Pulmonary artery endothelial cell (primary cell): ENCODE data around the gene SPARCL1. TPM values are rescaled to one million over a fixed set of nuclear protein-coding genes. Genes with fewer than 3 reads are reported as not detected.

ENCODE experiments used
- DNase-seq: peaks from one replicate; pipeline ENCODE4 v3.0.0-alpha.2; 2011; ENCODE audit warnings: low read depth, low spot score
- total RNA-seq: library from RNA; depleted of rRNA; stranded (reverse); fragments of >200 nt; gene quantifications from 2 replicates; pipeline ENCODE4 v1.2.3, GENCODE V29; 2014

SPARCL1 gene
- total RNA-seq, 1 donor from 2014 or later = under 0.01 TPM

DNA sequence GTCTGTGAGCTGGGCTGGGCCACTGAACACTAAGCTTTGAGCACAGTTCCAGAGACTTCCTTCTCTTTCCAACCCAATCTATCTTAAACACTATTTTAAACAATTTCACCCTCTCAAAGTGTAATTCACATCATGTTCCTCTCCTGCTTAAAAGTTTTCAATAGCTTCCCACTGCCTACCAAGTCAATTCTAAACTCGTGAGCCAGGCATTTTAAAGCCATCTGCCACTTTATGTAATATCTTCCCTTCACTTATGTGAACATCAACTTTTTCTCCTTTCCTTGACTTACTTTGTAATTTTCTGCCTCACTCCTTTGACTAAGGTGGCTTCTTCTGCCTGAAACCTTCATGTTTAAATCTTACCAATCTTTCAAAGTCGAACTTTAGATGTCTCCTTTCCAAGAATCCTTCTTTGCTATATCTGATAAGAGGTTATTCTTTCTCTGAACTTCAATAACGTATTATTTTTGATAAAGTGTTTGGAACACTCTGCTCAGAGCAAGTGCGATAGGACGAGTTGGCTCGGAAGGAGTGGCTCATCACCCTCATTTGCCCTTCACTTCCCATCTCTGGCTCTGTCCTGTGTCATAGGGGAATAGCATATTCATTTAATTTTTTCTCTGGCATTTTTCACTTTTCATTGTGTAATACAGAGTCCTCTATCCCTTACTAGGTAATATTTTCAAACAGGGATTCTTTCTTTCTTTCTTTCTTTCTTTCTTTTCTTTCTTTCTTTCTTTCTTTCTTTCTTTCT lies 13.0 kb upstream of the SPARCL1 start:
- DNase-seq = no peak

DNA sequence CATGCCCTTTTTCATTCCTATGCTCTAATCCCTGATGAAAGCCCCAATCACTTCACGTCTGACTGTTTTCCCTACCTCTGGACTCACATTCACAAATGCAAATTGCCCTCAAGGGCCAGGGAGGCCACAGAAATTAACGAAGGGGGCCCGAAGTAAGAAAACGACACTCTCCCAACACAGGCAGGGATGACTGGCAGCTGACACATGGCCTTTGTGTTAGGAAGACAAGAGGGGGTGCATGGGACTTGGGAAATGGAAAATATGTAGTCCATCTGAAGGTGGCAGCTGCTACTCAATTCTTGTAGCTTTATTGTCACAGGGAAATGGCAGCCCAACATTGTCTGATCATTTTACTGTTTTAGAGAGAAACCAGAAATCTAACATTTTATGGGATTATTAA lies 12.3 kb upstream of the SPARCL1 start:
- DNase-seq = no peak

DNA sequence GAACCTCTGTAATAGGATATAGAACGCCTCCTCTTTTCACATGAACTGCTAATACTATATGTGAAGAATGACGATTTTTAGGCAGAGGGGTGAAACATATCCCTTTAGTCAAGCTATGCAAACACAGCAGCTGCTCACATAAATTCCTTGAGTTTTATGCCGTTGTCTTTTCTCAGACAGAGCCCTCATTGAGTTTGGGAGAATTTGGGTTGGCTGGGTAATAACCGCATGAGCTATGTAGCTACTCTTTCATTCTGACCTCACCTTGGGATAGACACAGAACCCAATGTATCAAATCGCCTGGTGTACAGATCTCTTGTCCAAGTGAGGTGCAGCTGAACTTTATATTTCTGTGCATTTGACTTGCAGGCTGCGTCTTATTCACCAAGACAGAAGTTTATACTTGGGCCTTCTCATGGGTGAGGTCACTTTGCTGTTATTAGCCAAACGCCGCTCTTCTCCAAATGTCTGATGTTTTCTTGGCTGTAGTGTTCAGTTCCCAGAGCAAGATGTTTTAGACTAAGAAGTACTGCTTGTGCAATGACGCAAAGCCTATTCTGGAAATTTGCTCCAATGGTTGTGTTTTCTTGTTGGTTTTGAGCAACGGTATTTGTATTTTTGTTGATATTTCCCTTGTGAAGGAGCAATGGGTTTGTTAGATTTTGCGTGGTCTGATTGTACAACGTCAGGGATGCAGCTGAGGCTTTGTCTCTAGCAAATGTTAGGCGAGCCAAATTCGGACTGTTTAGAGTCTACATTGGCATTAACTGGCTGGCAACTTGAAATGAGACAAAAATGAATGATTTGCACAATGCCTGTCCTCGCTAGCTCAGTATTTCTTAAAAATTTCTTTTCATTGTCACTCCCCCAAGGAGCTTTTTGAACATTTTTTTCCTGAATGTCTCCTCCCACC lies 11.2 kb upstream of the SPARCL1 start:
- DNase-seq = no peak

DNA sequence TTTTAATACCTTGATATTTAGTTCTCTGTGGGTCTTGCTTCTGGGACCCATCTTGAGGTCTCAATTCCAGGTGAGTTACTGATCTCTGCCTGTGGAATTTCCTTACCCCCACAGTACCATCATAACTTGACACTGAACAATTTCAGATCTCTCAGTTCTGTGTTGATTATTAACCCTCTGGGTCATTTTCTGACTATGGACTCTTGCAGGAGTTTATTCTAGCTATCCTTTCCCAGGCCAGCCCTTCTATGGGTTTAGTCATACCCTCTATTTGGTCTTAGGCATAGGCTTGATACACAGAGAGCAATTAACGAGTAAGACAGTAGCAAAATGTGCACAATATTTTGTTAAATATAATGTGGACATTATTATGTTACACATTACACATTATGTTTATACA lies 3.7 kb upstream of the SPARCL1 start:
- no peak for DNase-seq

- DNase-seq = no peak
These were observed 2.9 kb upstream of the SPARCL1 start for GRCh38 chr4:87532109-87532508.

DNA sequence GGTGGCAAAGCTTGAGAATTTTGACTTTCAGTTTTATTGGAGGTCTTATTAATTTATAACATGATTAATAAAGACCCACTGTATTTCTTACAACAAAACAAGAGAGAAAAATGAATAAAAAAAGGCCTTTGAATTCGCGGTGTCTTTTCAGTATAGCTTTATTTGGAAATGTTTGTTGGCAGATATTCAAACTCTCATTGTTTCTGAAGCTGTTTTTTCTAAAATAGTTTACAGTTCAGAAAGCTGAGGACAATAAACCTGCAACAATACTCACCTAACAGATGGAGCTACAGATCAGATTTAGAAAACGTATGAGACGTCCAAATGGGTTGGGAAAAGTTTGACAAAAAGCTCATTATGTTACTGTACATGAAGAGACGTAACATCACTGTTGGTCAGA lies 2.4 kb upstream of the SPARCL1 start:
- DNase-seq = no peak

- no peak for DNase-seq
These were observed 1.7 kb upstream of the SPARCL1 start for GRCh38 chr4:87530868-87531267.

GRCh38 chr4:87530229-87530628 lies 1.1 kb upstream of the SPARCL1 start:
- DNase-seq = no peak

- no peak for DNase-seq
These were observed 1.6 kb downstream of the SPARCL1 start for GRCh38 chr4:87527431-87528220.

- no peak for DNase-seq
These were observed 3.4 kb downstream of the SPARCL1 start for GRCh38 chr4:87525636-87526295.

GRCh38 chr4:87524456-87524855 lies 4.7 kb downstream of the SPARCL1 start:
- DNase-seq = no peak

GRCh38 chr4:87523307-87523706 lies 5.9 kb downstream of the SPARCL1 start:
- no peak for DNase-seq

DNA sequence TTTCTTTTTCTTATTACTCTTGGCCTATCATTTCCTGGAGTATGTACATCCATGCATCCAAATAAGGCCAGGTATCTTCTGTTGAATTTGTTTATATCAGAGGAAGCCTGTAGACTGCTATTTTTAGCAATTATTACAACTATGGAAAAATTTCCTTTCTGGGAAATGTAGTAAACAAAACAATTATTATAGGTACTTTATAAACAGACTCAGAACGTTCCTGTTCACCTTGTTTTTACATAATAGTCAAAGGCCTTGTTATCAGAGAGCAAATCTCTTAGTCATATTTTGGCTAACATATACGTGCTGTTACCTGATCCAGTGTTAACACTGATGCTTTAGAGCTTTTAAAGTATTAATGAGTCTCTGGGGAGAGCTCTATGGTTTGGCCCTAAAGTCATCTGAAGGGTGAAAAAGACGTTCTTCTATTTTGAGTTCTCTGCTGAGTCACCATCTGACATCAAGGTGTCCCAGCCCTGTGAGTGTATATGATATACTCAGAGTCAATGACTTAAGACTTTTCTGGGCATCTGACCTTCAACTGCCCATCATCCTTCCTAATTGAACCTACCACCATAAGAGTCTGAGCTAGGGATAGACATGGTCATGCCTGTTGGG lies 7.3 kb downstream of the SPARCL1 start:
- DNase-seq = no peak

- no peak for DNase-seq
These were observed 7.9 kb downstream of the SPARCL1 start for GRCh38 chr4:87521319-87521718.

- DNase-seq = no peak
These were observed 11.6 kb downstream of the SPARCL1 start for GRCh38 chr4:87517621-87518020.

GRCh38 chr4:87516683-87517082 lies 12.5 kb downstream of the SPARCL1 start:
- no peak for DNase-seq

DNA sequence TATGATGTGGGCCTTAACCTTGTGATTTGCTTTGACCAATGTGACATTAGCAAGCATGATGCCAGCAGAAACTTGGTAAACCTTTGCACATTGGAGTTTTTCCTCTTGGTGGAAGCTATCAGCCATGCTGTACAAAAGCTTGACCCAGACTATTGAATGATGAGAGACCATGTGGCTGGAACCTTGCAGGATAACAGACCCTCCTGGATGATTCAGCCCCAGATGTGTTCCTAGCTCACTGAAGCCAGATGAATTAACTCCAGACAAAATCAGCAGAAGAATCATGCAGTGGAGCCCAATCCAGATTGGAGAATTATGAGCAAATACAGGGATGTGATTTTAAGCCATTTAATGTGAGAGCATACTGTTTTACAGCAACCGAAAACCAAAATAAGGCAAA lies 16.8 kb downstream of the SPARCL1 start:
- DNase-seq = no peak

DNA sequence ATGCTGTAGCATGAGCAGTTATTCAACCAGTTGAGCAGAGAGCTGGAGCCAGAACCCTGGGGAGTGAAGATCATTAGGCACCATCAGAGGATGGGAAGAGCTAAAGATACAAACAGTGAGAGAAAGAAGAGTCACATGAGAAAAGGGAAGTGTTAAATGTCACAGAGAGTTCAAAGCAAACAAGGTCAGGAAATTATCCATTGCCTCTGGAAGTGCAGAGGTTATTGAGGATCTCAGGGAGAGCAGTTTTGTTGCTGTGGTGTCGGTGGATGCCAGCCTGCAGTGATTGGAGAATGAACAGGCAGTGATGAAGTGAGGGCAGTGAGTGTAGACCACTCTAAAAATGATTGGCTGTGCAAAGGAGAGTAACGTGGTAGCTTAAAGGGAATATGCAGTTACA lies 17.7 kb downstream of the SPARCL1 start:
- DNase-seq = no peak

- no peak for DNase-seq
These were observed 18.4 kb downstream of the SPARCL1 start for GRCh38 chr4:87510747-87511146.

DNA sequence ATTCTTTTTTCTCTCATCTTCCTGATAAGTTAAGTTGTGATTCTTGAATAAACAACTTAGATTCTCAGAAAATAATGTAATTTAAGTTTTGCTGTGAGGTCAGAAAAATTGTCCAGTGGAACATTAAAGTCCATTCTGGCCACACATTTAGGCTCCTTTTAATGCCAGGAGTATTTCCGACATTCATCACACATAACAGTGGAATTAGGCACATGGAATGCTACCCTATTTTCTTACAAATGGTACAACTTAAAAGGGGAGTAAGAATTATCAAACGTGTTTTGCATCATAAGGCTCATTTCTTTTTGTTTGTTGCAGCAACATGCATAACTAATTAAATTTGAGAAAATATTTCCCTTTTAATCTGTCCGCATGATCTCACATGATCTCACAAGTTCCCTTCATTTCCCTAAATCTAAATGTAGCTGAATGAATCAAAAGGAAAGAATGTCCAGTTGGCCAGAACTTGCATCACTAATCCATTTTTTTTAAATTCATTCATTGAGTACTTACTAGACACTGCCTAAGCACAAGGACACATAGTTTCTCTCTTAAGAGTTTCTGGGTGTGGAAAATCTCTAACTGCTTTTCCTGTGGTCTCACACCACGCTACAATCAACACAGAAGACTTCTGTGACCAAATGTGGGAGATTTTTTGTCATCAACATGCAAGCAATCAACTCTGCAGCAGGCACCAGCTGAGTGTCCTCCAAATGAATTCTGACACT lies 22.0 kb downstream of the SPARCL1 start:
- DNase-seq = no peak
